OCI-LY3 (cell line): Measurements from ENCODE around the gene RHBDF2.

Source experiments
- EZH2phosphoT487 ChIP-seq: fragments of 200-600 bp; shearing (Covaris generic); IDR thresholded peaks from 2 replicates; pipeline ENCODE4 v1.6.1; 2018; ENCODE audit warnings: antibody characterized with exemption, mixed run types, low read depth
- TF ChIP-seq, protein P1 (sequence below): fragments of 200-600, 300-600 bp; sonication (generic); IDR thresholded peaks from 2 replicates; pipeline ENCODE4 v1.5.1; 2014; ENCODE audit warnings: antibody characterized with exemption, low read length, low read depth

GRCh38 chr17:76548378-76549214 is 47.4 kb upstream of the RHBDF2 start:
- TF ChIP-seq, protein P1, sequence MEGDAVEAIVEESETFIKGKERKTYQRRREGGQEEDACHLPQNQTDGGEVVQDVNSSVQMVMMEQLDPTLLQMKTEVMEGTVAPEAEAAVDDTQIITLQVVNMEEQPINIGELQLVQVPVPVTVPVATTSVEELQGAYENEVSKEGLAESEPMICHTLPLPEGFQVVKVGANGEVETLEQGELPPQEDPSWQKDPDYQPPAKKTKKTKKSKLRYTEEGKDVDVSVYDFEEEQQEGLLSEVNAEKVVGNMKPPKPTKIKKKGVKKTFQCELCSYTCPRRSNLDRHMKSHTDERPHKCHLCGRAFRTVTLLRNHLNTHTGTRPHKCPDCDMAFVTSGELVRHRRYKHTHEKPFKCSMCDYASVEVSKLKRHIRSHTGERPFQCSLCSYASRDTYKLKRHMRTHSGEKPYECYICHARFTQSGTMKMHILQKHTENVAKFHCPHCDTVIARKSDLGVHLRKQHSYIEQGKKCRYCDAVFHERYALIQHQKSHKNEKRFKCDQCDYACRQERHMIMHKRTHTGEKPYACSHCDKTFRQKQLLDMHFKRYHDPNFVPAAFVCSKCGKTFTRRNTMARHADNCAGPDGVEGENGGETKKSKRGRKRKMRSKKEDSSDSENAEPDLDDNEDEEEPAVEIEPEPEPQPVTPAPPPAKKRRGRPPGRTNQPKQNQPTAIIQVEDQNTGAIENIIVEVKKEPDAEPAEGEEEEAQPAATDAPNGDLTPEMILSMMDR: no peak
- TF ChIP-seq EZH2phosphoT487: no peak
